Measurements from ENCODE around the gene SNAPIN. TPM values are rescaled to one million over a fixed set of nuclear protein-coding genes. Genes with fewer than 3 reads are reported as not detected.

The SNAPIN gene, protein sequence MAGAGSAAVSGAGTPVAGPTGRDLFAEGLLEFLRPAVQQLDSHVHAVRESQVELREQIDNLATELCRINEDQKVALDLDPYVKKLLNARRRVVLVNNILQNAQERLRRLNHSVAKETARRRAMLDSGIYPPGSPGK
- total RNA-seq (2022) (32.8 and 34.1 TPM in 2 replicates), Bru-seq, nascent RNA (percentile 75 among the genes with signal in this experiment), BruChase-seq, experiment 1, labeled RNA remaining after a 2-hour chase (percentile 80 among the genes with signal in this experiment), BruChase-seq, experiment 2, labeled RNA remaining after a 6-hour chase (percentile 81 among the genes with signal in this experiment)
- long read RNA-seq, transcript SNAPIN-202 (3 exons, 922 nt): minor isoform, 6 of 94 reads
- long read RNA-seq, transcript SNAPIN-201 (4 exons, 1,030 nt): major isoform, 77 of 94 reads
- long read RNA-seq, partial matches to known transcripts: 0 of 94 reads
- long read RNA-seq, other reads (novel, unspliced or antisense): 7 of 94 reads

DNA sequence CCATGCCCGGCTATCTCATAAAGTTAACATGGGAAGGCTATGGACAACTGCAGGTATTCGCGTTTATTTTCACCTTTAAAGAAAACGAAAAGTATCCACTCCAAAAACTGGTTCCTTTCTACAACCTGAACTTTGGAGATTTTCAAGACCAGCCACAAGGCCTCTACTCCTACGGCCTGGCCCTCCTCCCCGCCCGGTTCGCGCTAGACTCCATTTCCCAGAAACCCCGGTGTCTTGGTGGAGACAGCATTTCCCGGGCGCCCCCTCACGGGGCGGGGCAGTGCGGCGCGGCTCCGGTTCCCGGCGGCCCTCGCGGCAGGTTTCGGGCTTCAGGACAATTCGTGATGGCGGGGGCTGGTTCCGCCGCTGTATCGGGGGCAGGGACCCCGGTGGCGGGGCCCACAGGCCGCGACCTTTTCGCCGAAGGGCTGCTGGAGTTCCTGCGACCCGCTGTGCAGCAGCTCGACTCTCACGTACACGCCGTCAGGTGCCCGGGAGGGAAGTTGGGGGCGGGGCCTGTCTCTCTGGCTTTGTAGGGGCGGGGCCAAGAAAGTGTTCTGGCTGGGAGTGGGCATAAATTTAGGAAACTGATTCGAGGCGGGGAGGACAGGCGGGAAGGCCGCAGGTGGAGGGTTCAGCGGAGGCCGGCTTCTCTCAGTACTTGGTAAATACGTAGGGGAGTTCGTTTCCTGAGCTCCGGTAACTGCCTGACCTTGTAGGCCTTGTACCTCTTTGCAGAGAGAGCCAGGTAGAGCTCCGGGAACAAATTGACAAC lies at the start of gene SNAPIN:
Gene SNAPIN, plus strand, starts transcription at position 304 of the 775 bp plus-strand sequence. Its CDS starts 41 bp downstream, at position 345.
- peaks cover 8% of the 10 kb centered on the region; the same call in 1 of the 2 replicates for H3K36me3 ChIP-seq (ENCODE audit: control insufficient read depth, insufficient read depth, low read length)
- H3K9me3 Mint-ChIP-seq (ENCODE audit: unreplicated experiment): no peaks in the 10 kb centered on the region
- no peaks in the 10 kb centered on the region for H3K27me3 ChIP-seq (replicated peaks; ENCODE audit: control insufficient read depth, insufficient read depth, low read length)
- H3K4me3 Mint-ChIP-seq (ENCODE audit: unreplicated experiment): peak within 1 kb of the TSS; percentile 97
- ChIA-PET POLR2A (interaction anchor here (0.6 to 1.8 kb wide), 4 partner anchors 25 to 46 kb away, joined by 3 to 5 read pairs (median 4); partner anchors contain the start of genes CHTOP, S100A13 and S100A16), CTCF (no interaction called here)
- H3K27me3 Mint-ChIP-seq (ENCODE audit: insufficient read depth, unreplicated experiment): no peaks in the 10 kb centered on the region
- TF ChIP-seq, protein P1, sequence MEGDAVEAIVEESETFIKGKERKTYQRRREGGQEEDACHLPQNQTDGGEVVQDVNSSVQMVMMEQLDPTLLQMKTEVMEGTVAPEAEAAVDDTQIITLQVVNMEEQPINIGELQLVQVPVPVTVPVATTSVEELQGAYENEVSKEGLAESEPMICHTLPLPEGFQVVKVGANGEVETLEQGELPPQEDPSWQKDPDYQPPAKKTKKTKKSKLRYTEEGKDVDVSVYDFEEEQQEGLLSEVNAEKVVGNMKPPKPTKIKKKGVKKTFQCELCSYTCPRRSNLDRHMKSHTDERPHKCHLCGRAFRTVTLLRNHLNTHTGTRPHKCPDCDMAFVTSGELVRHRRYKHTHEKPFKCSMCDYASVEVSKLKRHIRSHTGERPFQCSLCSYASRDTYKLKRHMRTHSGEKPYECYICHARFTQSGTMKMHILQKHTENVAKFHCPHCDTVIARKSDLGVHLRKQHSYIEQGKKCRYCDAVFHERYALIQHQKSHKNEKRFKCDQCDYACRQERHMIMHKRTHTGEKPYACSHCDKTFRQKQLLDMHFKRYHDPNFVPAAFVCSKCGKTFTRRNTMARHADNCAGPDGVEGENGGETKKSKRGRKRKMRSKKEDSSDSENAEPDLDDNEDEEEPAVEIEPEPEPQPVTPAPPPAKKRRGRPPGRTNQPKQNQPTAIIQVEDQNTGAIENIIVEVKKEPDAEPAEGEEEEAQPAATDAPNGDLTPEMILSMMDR (IDR thresholded peaks at IDR 0.05; ENCODE audit: insufficient read depth in 1 of 2, low read depth in 1 of 2, low read length in 1 of 2, severe bottlenecking in 1 of 2, unreplicated experiment in 1 of 2): no peak
- peak; percentile 93 to 95 for DNase-seq
- peak within 1 kb of the TSS; percentile 91 for H3K27ac Mint-ChIP-seq (ENCODE audit: unreplicated experiment)
- H3K36me3 Mint-ChIP-seq (ENCODE audit: insufficient read depth, unreplicated experiment): peaks cover 14% of the 10 kb centered on the region
- H3K9me3 ChIP-seq: no peaks in the 10 kb centered on the region
- H3K4me1 ChIP-seq: peaks cover 22% of the 10 kb centered on the region
- no TSS peak for BruUV-seq (replicated peaks)
- peak within 1 kb of the TSS; percentile 70 for H3K4me3 ChIP-seq (ENCODE audit: low read depth, low read length)
- peaks cover 16% of the 10 kb centered on the region for H3K4me1 Mint-ChIP-seq (ENCODE audit: low read depth, unreplicated experiment)
- intact Hi-C loops (cut with micrococcal nuclease; ENCODE audit: unreplicated experiment): loop anchor here (1.0 kb wide), 1 partner anchor 13 kb away; no protein-coding TSS in a partner anchor

DNA sequence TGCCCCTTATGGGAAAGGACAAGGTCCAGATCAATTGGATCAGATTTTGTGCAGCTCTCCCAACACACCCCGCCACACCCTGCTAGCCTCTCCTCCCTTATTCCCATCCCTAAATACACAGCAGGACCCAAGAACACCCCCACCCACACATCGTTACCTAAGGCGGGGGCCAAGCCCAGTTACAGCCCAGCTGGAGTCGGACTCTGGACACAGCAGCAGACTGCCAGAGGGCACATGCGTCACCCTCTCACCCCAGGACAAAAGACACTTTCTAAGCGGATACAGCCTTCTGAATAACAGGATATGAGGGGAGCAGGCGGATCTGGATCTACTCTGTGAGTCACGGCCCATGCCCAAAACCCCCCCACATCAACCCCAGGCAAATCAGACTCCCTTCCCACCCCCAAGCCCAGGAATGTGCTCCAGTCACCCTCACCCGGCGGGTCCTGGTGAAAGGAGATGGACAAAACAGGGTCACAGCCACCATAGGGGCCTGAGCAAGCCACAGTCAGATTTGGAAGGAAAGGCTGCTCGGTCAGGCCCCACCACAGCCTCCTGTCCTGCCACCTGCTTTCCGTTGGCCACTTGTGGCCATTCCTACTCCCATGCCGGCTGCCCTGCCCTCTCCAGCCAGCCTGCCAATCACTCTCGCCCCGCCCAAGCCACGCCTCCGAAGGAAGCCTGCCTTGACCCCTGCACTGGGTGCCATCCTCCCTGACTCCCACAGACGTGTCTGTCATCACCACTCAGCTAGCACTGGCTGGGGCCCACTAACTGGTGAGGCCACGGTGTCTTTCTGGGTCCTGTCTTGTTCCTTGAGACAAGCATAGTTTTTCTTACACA lies 49.5 kb upstream of the SNAPIN start:
- CTCF ChIA-PET: interaction anchor here (1.5 kb wide), 1 partner anchor 43 kb away, joined by 5 read pairs; no protein-coding TSS in a partner anchor
- POLR2A ChIA-PET: interaction anchor here (1.5 kb wide), 1 partner anchor 18 kb away, joined by 9 read pairs; the partner anchor contains the start of gene S100A13
- Mint-ChIP-seq H3K36me3 (ENCODE audit: insufficient read depth, unreplicated experiment) (peaks cover 76% of the 10 kb centered on the region), H3K27me3 (ENCODE audit: insufficient read depth, unreplicated experiment) (no peaks in the 10 kb centered on the region), H3K9me3 (ENCODE audit: unreplicated experiment) (no peaks in the 10 kb centered on the region), H3K4me1 (ENCODE audit: low read depth, unreplicated experiment) (peaks cover 36% of the 10 kb centered on the region), H3K4me3 (ENCODE audit: unreplicated experiment) (peak overlapping the region; percentile 74), H3K27ac (ENCODE audit: unreplicated experiment) (peak overlapping the region; percentile 56)
- intact Hi-C loops (cut with micrococcal nuclease; ENCODE audit: unreplicated experiment): no loop called here
- peak; percentile 84 to 88 for DNase-seq
- no peaks in the 10 kb centered on the region for H3K27me3 ChIP-seq (replicated peaks; ENCODE audit: control insufficient read depth, insufficient read depth, low read length)
- H3K4me1 ChIP-seq: peaks cover 55% of the 10 kb centered on the region
- no peaks in the 10 kb centered on the region for H3K9me3 ChIP-seq
- no TSS peak for BruUV-seq (replicated peaks)
- peaks cover 8% of the 10 kb centered on the region for H3K36me3 ChIP-seq (ENCODE audit: control insufficient read depth, insufficient read depth, low read length)
- TF ChIP-seq, protein P1 (IDR thresholded peaks at IDR 0.05; ENCODE audit: insufficient read depth in 1 of 2, low read depth in 1 of 2, low read length in 1 of 2, severe bottlenecking in 1 of 2, unreplicated experiment in 1 of 2): no peak
- peak overlapping the region; percentile 33 for H3K4me3 ChIP-seq (ENCODE audit: low read depth, low read length)
